Transverse colon (tissue), 4 donors: Measurements from ENCODE around the gene MOB3B. TPM values are rescaled to one million over a fixed set of nuclear protein-coding genes. Genes with fewer than 3 reads are reported as not detected.
A peak's percentile ranks its signal among the peaks of the same experiment; 100 is the strongest.

Source experiments
- DNase-seq: peaks from one replicate; pipeline ENCODE4 v3.0.0-alpha.2; 2019
- H3K27ac ChIP-seq, 4 donors: fragments of 200-600 bp; sonication (generic); 2 replicates each; pipeline ENCODE4 v1.5.1; 2016 to 2018; ENCODE audit warnings: inconsistent platforms in 4 of 4
- H3K27me3 ChIP-seq: fragments of 200-600 bp; sonication (generic); 2 replicates; pipeline ENCODE4 v1.5.1; 2017; ENCODE audit warnings: inconsistent platforms
- H3K36me3 ChIP-seq, 4 donors: fragments of 200-600 bp; sonication (generic); 2 replicates each; pipeline ENCODE4 v1.5.1; 2017 to 2019; ENCODE audit warnings: inconsistent platforms in 4 of 4
- H3K4me1 ChIP-seq, 4 donors: fragments of 200-600 bp; sonication (generic); 2 replicates each; pipeline ENCODE4 v1.5.1; 2017 to 2020; ENCODE audit warnings: inconsistent platforms in 4 of 4
- H3K4me3 ChIP-seq, 4 donors: fragments of 200-600 bp; sonication (generic); 1 replicate in 1 of 4; 2 replicates in 3 of 4; pipeline versions ENCODE4 v1.5.1 to v1.6.1; 2017 to 2019; ENCODE audit warnings: inconsistent platforms in 4 of 4
- H3K9me3 ChIP-seq, 2 donors: fragments of 200-600 bp; sonication (generic); 2 replicates each; pipeline ENCODE4 v1.5.1; 2017 to 2019; ENCODE audit warnings: inconsistent platforms in 2 of 2
- CTCF ChIP-seq, 5 experiments: fragments of 200-600 bp in 3 of 5; fragments of 450-650 bp in 2 of 5; sonication (generic) in 3 of 5; IDR thresholded peaks; 1 replicate in 2 of 5; 2 replicates in 3 of 5; pipeline ENCODE4 v1.5.1; 2016 to 2017; ENCODE audit warnings: antibody characterized with exemption in 5 of 5, inconsistent platforms in 3 of 5, mild to moderate bottlenecking in 2 of 5, moderate library complexity in 1 of 5
- EP300 ChIP-seq: sonication (generic); formaldehyde crosslinking; IDR thresholded peaks from one replicate; pipeline ENCODE4 v1.6.1; 2017; ENCODE audit warnings: antibody characterized with exemption, low read depth
- POLR2A ChIP-seq: fragments of 450-650 bp; IDR thresholded peaks from one replicate; pipeline ENCODE4 v1.6.1; 2016; ENCODE audit warnings: antibody characterized with exemption, mild to moderate bottlenecking, moderate library complexity
- POLR2AphosphoS5 ChIP-seq, 3 donors: sonication (generic); formaldehyde crosslinking; IDR thresholded peaks; one replicate each; pipeline ENCODE4 v1.6.1; 2016; ENCODE audit warnings: antibody characterized with exemption in 3 of 3
- WGBS, 2 donors: methylation state at CpG; one replicate each; pipeline ENCODE4 v1.1.5; 2018; ENCODE audit warnings: low coverage in 1 of 2; 5-methylcytosine and 5-hydroxymethylcytosine counted together
- in situ Hi-C, 4 donors: fragments of 200-750 bp; cut with MboI; loops; one replicate each; pipeline versions ENCODE4 v1.15.0 to v1.15.1; 2017; ENCODE audit warnings: low sequenced_read_pairs in 3 of 4, low pct_ligation_motif_present in 1 of 4, low pct_unique_long_range_greater_than_20kb in 1 of 4
- intact Hi-C: fragments of 100-400 bp; cut with DNase I; formaldehyde crosslinking; loops from one replicate; pipeline ENCODE4 v1.15.1; 2023; ENCODE audit warnings: low total_unique reads
- total RNA-seq, 4 donors: library from RNA; depleted of rRNA; stranded (reverse); fragments of >200 nt; gene quantifications; one replicate each; pipeline ENCODE4 v1.1.0, GENCODE V29; 2016

MOB3B gene
- total RNA-seq, 4 donors from 2014 or later: 18.3 to 39.7 (median 29.1) TPM

DNA sequence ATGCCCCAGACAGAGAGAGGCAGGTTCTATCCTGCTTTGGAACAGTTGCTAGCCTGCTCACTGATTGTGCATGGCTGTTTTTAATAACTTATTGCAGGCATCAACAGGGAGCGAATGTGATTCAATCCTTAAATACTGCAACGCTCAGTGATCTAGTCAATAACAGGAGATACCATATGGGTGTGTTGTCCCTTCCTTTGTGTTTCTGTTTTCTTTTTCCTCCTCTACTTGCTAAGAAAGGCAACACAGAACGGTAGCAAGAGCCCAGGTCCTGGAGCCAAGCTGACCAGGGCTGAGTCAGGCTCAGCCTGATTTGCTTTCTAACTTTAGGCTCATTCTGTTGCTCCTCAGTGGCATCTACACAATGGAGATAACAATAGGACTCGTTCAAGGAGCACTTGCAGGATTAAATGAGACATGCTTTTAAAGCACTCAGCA lies 134.1 kb downstream of the MOB3B start:
- no peak for DNase-seq
- no peaks in the 10 kb centered on the region for H3K27me3 ChIP-seq
- intact Hi-C loops (no loop called here), in situ Hi-C loops (no loop called here)
- peaks cover 7 to 28% (median 20%) of the 10 kb centered on the region in 4 donors for H3K4me1 ChIP-seq
- TF ChIP-seq EP300 (no peak), POLR2AphosphoS5 (IDR thresholded peaks at IDR 0.05) (no peak), CTCF (IDR thresholded peaks at IDR 0.05) (no peak), POLR2A (no peak)
- no peaks in the 10 kb centered on the region for H3K9me3 ChIP-seq
- peak overlapping the region in 1 of 4 donors; percentile 6 for H3K27ac ChIP-seq
- H3K4me3 ChIP-seq: no peak overlapping the region
- H3K36me3 ChIP-seq: no peaks in the 10 kb centered on the region
- WGBS, 2 donors: 63 to 74% methylated on average over 4 of the region's 4 CpGs

- Histone ChIP-seq H3K9me3 (no peaks in the 10 kb centered on the region), H3K27ac (peak overlapping the region; percentile 45 to 71 (median 62)), H3K4me1 (peaks cover 7 to 28% (median 20%) of the 10 kb centered on the region in 4 donors), H3K4me3 (no peak overlapping the region), H3K36me3 (no peaks in the 10 kb centered on the region), H3K27me3 (no peaks in the 10 kb centered on the region)
- in situ Hi-C loops: no loop called here
- WGBS, 2 donors: 60 to 77% methylated on average over 1 to 3 of the region's 3 CpGs
- no peak for TF ChIP-seq POLR2A
- no peak for TF ChIP-seq POLR2AphosphoS5 (IDR thresholded peaks at IDR 0.05)
- no peak for TF ChIP-seq EP300
- no peak for TF ChIP-seq CTCF (IDR thresholded peaks at IDR 0.05)
- DNase-seq: no peak
- intact Hi-C loops: no loop called here
Observed at GRCh38 chr9:27394826-27395201, 134.8 kb downstream of the MOB3B start.

GRCh38 chr9:27394154-27394825 lies 135.3 kb downstream of the MOB3B start:
- Histone ChIP-seq H3K36me3 (no peaks in the 10 kb centered on the region), H3K27ac (peak overlapping the region; percentile 45 to 71 (median 62)), H3K4me1 (peaks cover 7 to 28% (median 20%) of the 10 kb centered on the region in 4 donors), H3K4me3 (no peak overlapping the region), H3K27me3 (no peaks in the 10 kb centered on the region), H3K9me3 (no peaks in the 10 kb centered on the region)
- no peak for DNase-seq
- intact Hi-C loops: no loop called here
- in situ Hi-C loops: no loop called here
- WGBS, 2 donors: 47 to 48% methylated on average over 2 to 4 of the region's 4 CpGs
- TF ChIP-seq CTCF (IDR thresholded peaks at IDR 0.05) (no peak), POLR2A (no peak), POLR2AphosphoS5 (IDR thresholded peaks at IDR 0.05) (peak in 1 of 3 donors; percentile 40), EP300 (no peak)

- Histone ChIP-seq H3K27me3 (no peaks in the 10 kb centered on the region), H3K36me3 (no peaks in the 10 kb centered on the region), H3K27ac (peak overlapping the region in 3 of 4 donors; percentile 45 to 71 (median 54)), H3K9me3 (no peaks in the 10 kb centered on the region), H3K4me3 (no peak overlapping the region), H3K4me1 (peaks cover 7 to 28% (median 21%) of the 10 kb centered on the region in 4 donors)
- intact Hi-C loops: no loop called here
- no peak for DNase-seq
- WGBS, 2 donors: 75 to 85% methylated on average over 6 of the region's 6 CpGs
- in situ Hi-C loops: no loop called here
- TF ChIP-seq CTCF (IDR thresholded peaks at IDR 0.05) (no peak), POLR2AphosphoS5 (IDR thresholded peaks at IDR 0.05) (no peak)
Observed at GRCh38 chr9:27393054-27393846, 136.4 kb downstream of the MOB3B start.
